H4 (cell line): ENCODE results near the gene ATG9B. TPM values are rescaled to one million over a fixed set of nuclear protein-coding genes. Genes with fewer than 3 reads are reported as not detected.
"Not testable (repeated sequence)": the region's sequence is repeated elsewhere in the genome, so short reads cannot be mapped to it uniquely, and the experiment has no call there.

Source experiments
- DNase-seq: peaks from one replicate; pipeline ENCODE4 v3.0.0-alpha.2; 2015; ENCODE audit warnings: low spot score
- total RNA-seq: library from RNA; depleted of rRNA; stranded (reverse); fragments of >200 nt; shearing (Covaris generic); gene quantifications from 2 replicates; pipeline ENCODE4 v1.2.3, GENCODE V29; 2014

Gene ATG9B
- total RNA-seq, 1 experiment from 2014 or later = 0.17 TPM

GRCh38 chr7:151017953-151018420 lies 6.3 kb downstream of the ATG9B start:
- DNase-seq = no peak

- no peak for DNase-seq
Observed at GRCh38 chr7:151017370-151017952, 6.8 kb downstream of the ATG9B start.

GRCh38 chr7:151016942-151017341 lies 7.4 kb downstream of the ATG9B start:
- no peak for DNase-seq

- DNase-seq = no peak
Observed at GRCh38 chr7:151016505-151016904, 7.8 kb downstream of the ATG9B start.

GRCh38 chr7:151015967-151016366 lies 8.3 kb downstream of the ATG9B start:
- DNase-seq = no peak

- DNase-seq = no peak
Observed at GRCh38 chr7:151014950-151015349, 9.3 kb downstream of the ATG9B start.

GRCh38 chr7:151013733-151014497 lies 10.4 kb downstream of the ATG9B start:
- DNase-seq = no peak

- no peak for DNase-seq
Observed at GRCh38 chr7:151013356-151013732, 10.9 kb downstream of the ATG9B start.

GRCh38 chr7:151012911-151013347 lies 11.4 kb downstream of the ATG9B start:
- DNase-seq = no peak

GRCh38 chr7:151012031-151012692 lies 12.1 kb downstream of the ATG9B start:
- peak; percentile 79 for DNase-seq

GRCh38 chr7:151011616-151012015 lies 12.7 kb downstream of the ATG9B start:
- not testable (repeated sequence) for DNase-seq

- DNase-seq = no peak
Observed at GRCh38 chr7:151011097-151011409, 13.2 kb downstream of the ATG9B start.

- no peak for DNase-seq
Observed at GRCh38 chr7:151010307-151011096, 13.8 kb downstream of the ATG9B start.

GRCh38 chr7:151010037-151010306 lies 14.3 kb downstream of the ATG9B start:
- no peak for DNase-seq

- no peak for DNase-seq
Observed at GRCh38 chr7:151009327-151010036, 14.8 kb downstream of the ATG9B start.

GRCh38 chr7:151008511-151009323 lies 15.6 kb downstream of the ATG9B start:
- no peak for DNase-seq

- no peak for DNase-seq
Observed at GRCh38 chr7:151008143-151008510, 16.2 kb downstream of the ATG9B start.

GRCh38 chr7:151007469-151007898 lies 16.8 kb downstream of the ATG9B start:
- no peak for DNase-seq

- DNase-seq = no peak
Observed at GRCh38 chr7:151006590-151007300, 17.5 kb downstream of the ATG9B start.

- no peak for DNase-seq
Observed at GRCh38 chr7:151005566-151005965, 18.7 kb downstream of the ATG9B start.
